DND-41 (cell line): ENCODE results near the gene TBL1Y.

Experiments used
- ATAC-seq: fragments of 200-7000 bp; cut with Tn5 transposase; 3 replicates; pipeline ENCODE4 v1.9.1; 2021; ENCODE audit warnings: low read depth; ENCODE audit not compliant: insufficient read depth
- DNase-seq: peaks from one replicate; pipeline ENCODE4 v3.0.0-alpha.2; 2020
- H2AFZ ChIP-seq: 2 replicates; pipeline ENCODE4 v1.6.0; 2012; ENCODE audit warnings: low read depth, low read length
- H3K27ac ChIP-seq: 2 replicates; pipeline ENCODE4 v1.5.1; 2012; ENCODE audit warnings: low read length, inconsistent platforms
- H3K27me3 ChIP-seq: fragments of 200-600 bp; sonication (generic); 2 replicates; pipeline ENCODE4 v1.6.0; 2012; ENCODE audit warnings: low read length, mild to moderate bottlenecking, inconsistent platforms; ENCODE audit not compliant: insufficient read depth, poor library complexity
- H3K36me3 ChIP-seq: 2 replicates; pipeline ENCODE4 v1.5.1; 2012; ENCODE audit warnings: low read length, inconsistent platforms; ENCODE audit not compliant: insufficient read depth
- H3K4me1 ChIP-seq: 2 replicates; pipeline ENCODE4 v1.5.1; 2012; ENCODE audit warnings: mild to moderate bottlenecking, low read length; ENCODE audit not compliant: insufficient read depth
- H3K4me2 ChIP-seq: 2 replicates; pipeline ENCODE4 v1.6.0; 2012; ENCODE audit warnings: mild to moderate bottlenecking, moderate library complexity, low read length, inconsistent platforms; ENCODE audit not compliant: insufficient read depth
- H3K4me3 ChIP-seq, 2 experiments: fragments of 200-600 bp in 1 of 2; shearing (Covaris generic) in 1 of 2; 2 replicates each; pipeline ENCODE4 v1.5.1; 2012 to 2016; ENCODE audit warnings: inconsistent platforms in 2 of 2, low read length in 2 of 2, mild to moderate bottlenecking in 2 of 2, low read depth in 1 of 2, moderate library complexity in 1 of 2
- H3K79me2 ChIP-seq: 2 replicates; pipeline ENCODE4 v1.6.0; 2012; ENCODE audit warnings: low read length, inconsistent platforms; ENCODE audit not compliant: insufficient read depth
- H3K9ac ChIP-seq: 2 replicates; pipeline ENCODE4 v1.6.0; 2012; ENCODE audit warnings: low read depth, mild to moderate bottlenecking, inconsistent platforms, low read length, moderate library complexity
- H3K9me3 ChIP-seq: 2 replicates; pipeline ENCODE4 v1.5.1; 2012; ENCODE audit warnings: low read length, moderate library complexity, mild to moderate bottlenecking, inconsistent platforms; ENCODE audit not compliant: insufficient read depth, severe bottlenecking
- H4K20me1 ChIP-seq: 2 replicates; pipeline ENCODE4 v1.6.0; 2012; ENCODE audit warnings: low read length; ENCODE audit not compliant: insufficient read depth
- CTCF ChIP-seq: IDR thresholded peaks from 2 replicates; pipeline ENCODE4 v1.5.1; 2012; ENCODE audit warnings: borderline replicate concordance, low read length, moderate library complexity, mild to moderate bottlenecking; ENCODE audit not compliant: poor library complexity, severe bottlenecking; ENCODE audit errors: extremely low read depth
- EZH2 ChIP-seq: IDR thresholded peaks from 3 replicates; pipeline ENCODE4 v1.6.1; 2012; ENCODE audit warnings: borderline replicate concordance, low read depth, mild to moderate bottlenecking, moderate library complexity, low read length, inconsistent platforms; ENCODE audit not compliant: severe bottlenecking

Gene TBL1Y

DNA sequence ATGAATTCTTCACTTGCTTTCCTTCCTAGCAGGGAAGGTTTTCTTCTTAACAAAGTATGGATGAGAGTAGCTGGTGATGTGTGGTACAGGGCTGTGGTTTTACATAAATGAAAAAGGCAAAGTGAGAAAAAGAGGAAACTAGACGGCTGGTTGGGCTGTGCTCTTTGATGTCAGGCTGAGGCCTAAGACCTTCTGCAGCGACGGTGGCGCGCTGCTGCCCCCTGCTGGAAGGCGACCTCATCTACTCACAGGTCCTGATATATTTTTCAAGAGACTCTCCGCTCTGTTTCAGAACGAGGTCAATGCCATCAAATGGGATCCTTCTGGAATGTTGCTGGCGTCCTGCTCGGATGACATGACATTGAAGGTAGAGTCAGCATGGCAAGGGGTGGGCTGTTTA, 175.1 kb downstream of the TBL1Y start:
- no peaks in the 10 kb centered on the region for H3K27me3 ChIP-seq
- H3K4me2 ChIP-seq: no peak overlapping the region
- TF ChIP-seq CTCF: peak; percentile 78
- TF ChIP-seq EZH2: no peak
- H3K79me2 ChIP-seq: no peaks in the 10 kb centered on the region
- H3K27ac ChIP-seq: no peak overlapping the region
- no peak overlapping the region for H3K4me3 ChIP-seq
- H2AFZ ChIP-seq: no peak overlapping the region
- no peaks in the 10 kb centered on the region for H3K9me3 ChIP-seq
- no peaks in the 10 kb centered on the region for H4K20me1 ChIP-seq
- H3K9ac ChIP-seq: no peak overlapping the region
- 0 out of 2 replicates have a peak, but pooled peaks cover 4% of the 10 kb centered on the region for H3K4me1 ChIP-seq
- ATAC-seq (peak; percentile 91), DNase-seq (peak; percentile 76)
- H3K36me3 ChIP-seq: no peaks in the 10 kb centered on the region

DNA sequence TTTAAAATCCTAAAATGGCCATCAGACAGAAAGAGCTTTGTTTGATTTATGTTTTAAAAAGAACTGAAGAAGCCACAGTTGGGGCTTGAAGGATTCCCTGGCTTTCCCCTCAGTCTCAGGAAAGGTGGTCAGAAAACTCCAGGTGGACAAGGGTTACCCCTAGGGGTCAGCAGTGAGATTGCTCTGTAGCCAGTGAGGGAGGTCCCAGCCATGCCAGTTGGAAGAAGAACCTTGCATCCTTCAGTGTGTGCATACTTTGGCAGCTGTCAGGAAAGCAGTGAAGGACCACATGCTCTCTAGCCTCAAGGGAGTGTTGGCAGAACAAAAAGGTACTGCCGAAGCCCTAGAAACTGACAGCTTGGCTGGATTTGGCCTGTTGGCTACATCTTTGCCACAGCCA, 182.3 kb downstream of the TBL1Y start:
- H3K4me3 ChIP-seq: no peak overlapping the region
- H3K9ac ChIP-seq: no peak overlapping the region
- H3K4me1 ChIP-seq: no peaks in the 10 kb centered on the region
- no peak for ATAC-seq
- TF ChIP-seq CTCF (no peak), EZH2 (no peak)
- no peaks in the 10 kb centered on the region for H3K9me3 ChIP-seq
- no peaks in the 10 kb centered on the region for H4K20me1 ChIP-seq
- no peak overlapping the region for H3K27ac ChIP-seq
- DNase-seq: no peak
- no peak overlapping the region for H3K4me2 ChIP-seq
- H3K36me3 ChIP-seq: no peaks in the 10 kb centered on the region
- H3K27me3 ChIP-seq: no peaks in the 10 kb centered on the region
- no peak overlapping the region for H2AFZ ChIP-seq
- H3K79me2 ChIP-seq: no peaks in the 10 kb centered on the region

DNA sequence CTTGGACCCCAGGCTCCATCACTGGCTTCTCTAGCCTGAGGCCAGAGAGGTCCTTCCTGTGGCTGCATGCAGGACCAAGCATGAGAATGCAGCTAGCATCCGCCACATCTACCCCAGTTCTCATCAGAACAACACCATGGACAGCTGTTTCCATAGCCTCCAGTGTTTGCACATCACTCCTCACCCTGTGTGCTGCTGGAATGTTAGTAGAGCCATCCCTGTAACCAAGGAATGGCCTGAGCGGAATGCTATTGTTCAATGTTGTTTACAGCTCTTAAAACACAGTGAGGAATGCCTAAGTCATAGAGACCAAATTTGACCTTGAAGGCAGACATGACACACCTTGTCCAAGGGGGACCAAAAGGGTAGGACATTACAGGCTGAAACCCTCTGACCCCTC, 183.9 kb downstream of the TBL1Y start:
- Histone ChIP-seq H3K9ac (no peak overlapping the region), H3K4me3 (no peak overlapping the region), H2AFZ (no peak overlapping the region), H3K4me2 (no peak overlapping the region), H3K27ac (no peak overlapping the region), H3K36me3 (no peaks in the 10 kb centered on the region), H3K4me1 (no peaks in the 10 kb centered on the region), H3K27me3 (no peaks in the 10 kb centered on the region), H4K20me1 (no peaks in the 10 kb centered on the region), H3K79me2 (no peaks in the 10 kb centered on the region), H3K9me3 (no peaks in the 10 kb centered on the region)
- no peak for ATAC-seq
- TF ChIP-seq EZH2: no peak
- TF ChIP-seq CTCF: no peak
- DNase-seq: no peak

GRCh38 chrY:7097021-7097420, 186.5 kb downstream of the TBL1Y start:
- no peaks in the 10 kb centered on the region for H4K20me1 ChIP-seq

More at GRCh38 chrY:7097021-7097420, 186.5 kb downstream of the TBL1Y start:
- ATAC-seq: no peak
- Histone ChIP-seq H3K79me2 (no peaks in the 10 kb centered on the region), H3K4me1 (no peaks in the 10 kb centered on the region), H2AFZ (no peak overlapping the region), H3K9me3 (no peaks in the 10 kb centered on the region), H3K27me3 (no peaks in the 10 kb centered on the region), H3K27ac (no peak overlapping the region), H3K4me3 (no peak overlapping the region), H3K36me3 (no peaks in the 10 kb centered on the region), H3K4me2 (no peak overlapping the region), H3K9ac (no peak overlapping the region)
- no peak for DNase-seq
- TF ChIP-seq EZH2: no peak
- no peak for TF ChIP-seq CTCF
